H9 (cell line): Measurements from ENCODE around the gene SDHB. TPM values are rescaled to one million over a fixed set of nuclear protein-coding genes. Genes with fewer than 3 reads are reported as not detected.

Source experiments
- DNase-seq: peaks from one replicate; pipeline ENCODE4 v3.0.0-alpha.2; 2017
- H2AFZ ChIP-seq: one replicate; pipeline ENCODE4 v1.6.1; 2013; ENCODE audit warnings: mild to moderate bottlenecking, low read length, control low read depth, moderate library complexity
- H2AK5ac ChIP-seq: 2 replicates; pipeline ENCODE4 v1.6.1; 2013; ENCODE audit warnings: low read length, control low read depth, mixed read lengths; ENCODE audit not compliant: insufficient read length
- H2BK120ac ChIP-seq: one replicate; pipeline ENCODE4 v1.6.1; 2013; ENCODE audit warnings: low read depth, mild to moderate bottlenecking, low read length, control low read depth, inconsistent platforms; ENCODE audit not compliant: poor library complexity, severe bottlenecking
- H2BK12ac ChIP-seq: 2 replicates; pipeline ENCODE4 v1.6.1; 2013; ENCODE audit warnings: low read length, control low read depth, mixed read lengths, low read depth; ENCODE audit not compliant: insufficient read length
- H2BK15ac ChIP-seq: 2 replicates; pipeline ENCODE4 v1.6.1; 2013; ENCODE audit warnings: low read depth, low read length, control low read depth
- H2BK20ac ChIP-seq: one replicate; pipeline ENCODE4 v1.6.1; 2013; ENCODE audit warnings: low read depth, mild to moderate bottlenecking, low read length, control low read depth, inconsistent platforms; ENCODE audit not compliant: poor library complexity, severe bottlenecking
- H2BK5ac ChIP-seq: 2 replicates; pipeline ENCODE4 v1.6.1; 2013; ENCODE audit warnings: low read length, control low read depth, mixed read lengths; ENCODE audit not compliant: insufficient read length
- H3K14ac ChIP-seq: 2 replicates; pipeline ENCODE4 v1.6.1; 2013; ENCODE audit warnings: low read length, control low read depth; ENCODE audit not compliant: insufficient read depth
- H3K18ac ChIP-seq: 2 replicates; pipeline ENCODE4 v1.6.1; 2013; ENCODE audit warnings: low read depth, mild to moderate bottlenecking, mixed read lengths, low read length, control low read depth; ENCODE audit not compliant: insufficient read length
- H3K23ac ChIP-seq: 2 replicates; pipeline ENCODE4 v1.6.1; 2013; ENCODE audit warnings: low read length, control low read depth, mixed read lengths, low read depth; ENCODE audit not compliant: insufficient read length
- H3K23me2 ChIP-seq: 2 replicates; pipeline ENCODE4 v1.6.1; 2013; ENCODE audit warnings: low read depth, mild to moderate bottlenecking, mixed read lengths, low read length, control low read depth; ENCODE audit not compliant: insufficient read length, poor library complexity, severe bottlenecking
- H3K27ac ChIP-seq: 2 replicates; pipeline ENCODE4 v1.5.1; 2013; ENCODE audit warnings: low read length, control low read depth, mixed read lengths, low read depth; ENCODE audit not compliant: insufficient read length
- H3K27me3 ChIP-seq: 2 replicates; pipeline ENCODE4 v1.6.1; 2013; ENCODE audit warnings: low read length, control low read depth, inconsistent platforms; ENCODE audit not compliant: insufficient read depth
- H3K4ac ChIP-seq: 2 replicates; pipeline ENCODE4 v1.6.1; 2013; ENCODE audit warnings: low read depth, mild to moderate bottlenecking, control low read depth, inconsistent platforms, low read length, moderate library complexity
- H3K4me1 ChIP-seq: 2 replicates; pipeline ENCODE4 v1.6.1; 2013; ENCODE audit warnings: low read length, control low read depth, inconsistent platforms; ENCODE audit not compliant: insufficient read depth
- H3K4me2 ChIP-seq: 2 replicates; pipeline ENCODE4 v1.6.1; 2013; ENCODE audit warnings: low read length, control low read depth, mixed read lengths; ENCODE audit not compliant: insufficient read length, insufficient read depth
- H3K56ac ChIP-seq: 2 replicates; pipeline ENCODE4 v1.6.1; 2013; ENCODE audit warnings: low read depth, mild to moderate bottlenecking, mixed read lengths, low read length, control low read depth; ENCODE audit not compliant: insufficient read length
- H3K79me1 ChIP-seq: 2 replicates; pipeline ENCODE4 v1.6.1; 2013; ENCODE audit warnings: low read depth, mild to moderate bottlenecking, moderate library complexity, low read length, control low read depth, inconsistent platforms; ENCODE audit not compliant: insufficient read depth, poor library complexity, severe bottlenecking
- H3K79me2 ChIP-seq: 2 replicates; pipeline ENCODE4 v1.6.1; 2013; ENCODE audit warnings: low read length, control low read depth, inconsistent platforms; ENCODE audit not compliant: insufficient read depth
- H3K9ac ChIP-seq: 2 replicates; pipeline ENCODE4 v1.6.1; 2013; ENCODE audit warnings: low read length, control low read depth, mixed read lengths; ENCODE audit not compliant: insufficient read length; ENCODE audit errors: extremely low read depth
- H3K9me3 ChIP-seq: one replicate; pipeline ENCODE4 v1.6.1; 2013; ENCODE audit warnings: low read depth, low read length, inconsistent platforms; ENCODE audit not compliant: control insufficient read depth
- H3T11ph ChIP-seq: one replicate; pipeline ENCODE4 v1.6.1; 2013; ENCODE audit warnings: mild to moderate bottlenecking, low read length, control low read depth, inconsistent platforms
- H4K20me1 ChIP-seq: one replicate; pipeline ENCODE4 v1.6.1; 2013; ENCODE audit not compliant: control insufficient read depth, insufficient read length, insufficient read depth
- H4K5ac ChIP-seq: 2 replicates; pipeline ENCODE4 v1.6.1; 2013; ENCODE audit warnings: low read depth, mild to moderate bottlenecking, mixed read lengths, low read length, control low read depth; ENCODE audit not compliant: insufficient read length
- H4K8ac ChIP-seq: replicated peaks from 2 replicates; pipeline ENCODE4 v1.6.1; 2013; ENCODE audit warnings: low read length, control low read depth, mixed read lengths, low read depth; ENCODE audit not compliant: insufficient read length
- H4K91ac ChIP-seq: 2 replicates; pipeline ENCODE4 v1.6.1; 2013; ENCODE audit warnings: low read depth, mild to moderate bottlenecking, moderate library complexity, mixed read lengths, low read length, control low read depth; ENCODE audit not compliant: insufficient read length
- H3K27ac Mint-ChIP-seq, 3 experiments: 2 replicates in 2 of 3; 3 replicates in 1 of 3; pipeline ENCODE4 v1.8.0; 2020 to 2021; ENCODE audit warnings: mixed read lengths in 3 of 3, mild to moderate bottlenecking in 1 of 3, moderate library complexity in 1 of 3
- H3K27me3 Mint-ChIP-seq: 2 replicates; pipeline ENCODE4 v1.8.0; 2021; ENCODE audit warnings: low read depth, mild to moderate bottlenecking, moderate library complexity, mixed read lengths
- H3K36me3 Mint-ChIP-seq, 3 experiments: 2 replicates in 2 of 3; 3 replicates in 1 of 3; pipeline ENCODE4 v1.8.0; 2020 to 2021; ENCODE audit warnings: low read depth in 3 of 3, mixed read lengths in 3 of 3; ENCODE audit not compliant: insufficient read depth in 1 of 3
- H3K4me1 Mint-ChIP-seq, 2 experiments: 2 replicates each; pipeline ENCODE4 v1.8.0; 2020; ENCODE audit warnings: mixed read lengths in 2 of 2
- H3K4me3 Mint-ChIP-seq, 2 experiments: 2 replicates in 1 of 2; 3 replicates in 1 of 2; pipeline ENCODE4 v1.8.0; 2020 to 2021; ENCODE audit warnings: mild to moderate bottlenecking in 2 of 2, mixed read lengths in 2 of 2, moderate library complexity in 1 of 2
- H3K9me3 Mint-ChIP-seq, 2 experiments: 2 replicates in 1 of 2; 3 replicates in 1 of 2; pipeline ENCODE4 v1.8.0; 2020; ENCODE audit warnings: mild to moderate bottlenecking in 2 of 2, mixed read lengths in 2 of 2, moderate library complexity in 1 of 2
- CTCF ChIP-seq: fragments of 200-600 bp; sonication (generic); conservative IDR thresholded peaks from 3 replicates; pipeline ENCODE4 v1.8.0; 2021; ENCODE audit warnings: antibody characterized with exemption, mild to moderate bottlenecking
- WGBS: extraction: QIAGEN DNeasy Blood & Tissue Kit; methylation state at CpG from one replicate; pipeline ENCODE4 v1.1.7; 2013; ENCODE audit warnings: missing lambda C conversion rate, low lambda C conversion rate, mixed read lengths; ENCODE audit not compliant: insufficient read length; ENCODE audit errors: extremely low coverage; 5-methylcytosine and 5-hydroxymethylcytosine counted together
- total RNA-seq: library from RNA; stranded (reverse); gene quantifications from 2 replicates; pipeline ENCODE4 v1.2.1, GENCODE V29; 2021

SDHB gene
- total RNA-seq, 1 experiment from 2014 or later, result 77.5 TPM

GRCh38 chr1:17068789-17069188 lies 15.0 kb upstream of the SDHB start:
- H3T11ph ChIP-seq, result no peak overlapping the region
- H3K4me1 Mint-ChIP-seq, result peaks cover 4 to 5% of the 10 kb centered on the region in 2 experiments
- H3K4me1 ChIP-seq, result no peaks in the 10 kb centered on the region
- no peaks in the 10 kb centered on the region for H3K79me2 ChIP-seq
- H3K27me3 ChIP-seq, result no peaks in the 10 kb centered on the region
- H2AK5ac ChIP-seq, result no peak overlapping the region
- H2BK15ac ChIP-seq, result no peak overlapping the region
- H2BK5ac ChIP-seq, result no peak overlapping the region
- H3K27ac Mint-ChIP-seq, result no peak overlapping the region
- H3K23ac ChIP-seq, result no peak overlapping the region
- H4K20me1 ChIP-seq, result no peaks in the 10 kb centered on the region
- H2BK20ac ChIP-seq, result no peak overlapping the region
- H3K4ac ChIP-seq, result no peak overlapping the region
- WGBS, result no CpG with 5 or more reads among the region's 12 CpGs
- no peak for DNase-seq
- H3K27me3 Mint-ChIP-seq, result peaks cover 5% of the 10 kb centered on the region; the same call in 1 of the 2 replicates
- H3K79me1 ChIP-seq, result no peaks in the 10 kb centered on the region
- no peak overlapping the region for H3K9ac ChIP-seq
- H4K5ac ChIP-seq, result no peak overlapping the region
- H3K4me3 Mint-ChIP-seq, result no peak overlapping the region
- no peaks in the 10 kb centered on the region for H3K23me2 ChIP-seq
- H3K4me2 ChIP-seq, result no peak overlapping the region
- H3K56ac ChIP-seq, result no peak overlapping the region
- no peak overlapping the region for H2AFZ ChIP-seq
- no peak overlapping the region for H3K27ac ChIP-seq
- H2BK12ac ChIP-seq, result no peak overlapping the region
- H3K18ac ChIP-seq, result no peak overlapping the region
- no peak overlapping the region for H4K8ac ChIP-seq
- peaks cover 2 to 3% of the 10 kb centered on the region in 2 experiments; a peak in 1 of 5 replicates for H3K9me3 Mint-ChIP-seq
- H3K14ac ChIP-seq, result no peak overlapping the region
- H3K36me3 Mint-ChIP-seq, result no peaks in the 10 kb centered on the region
- no peak overlapping the region for H4K91ac ChIP-seq
- H2BK120ac ChIP-seq, result no peak overlapping the region
- TF ChIP-seq CTCF, result no peak
- H3K9me3 ChIP-seq, result no peaks in the 10 kb centered on the region
